Measurements from ENCODE around the gene KIF2A.

DNA sequence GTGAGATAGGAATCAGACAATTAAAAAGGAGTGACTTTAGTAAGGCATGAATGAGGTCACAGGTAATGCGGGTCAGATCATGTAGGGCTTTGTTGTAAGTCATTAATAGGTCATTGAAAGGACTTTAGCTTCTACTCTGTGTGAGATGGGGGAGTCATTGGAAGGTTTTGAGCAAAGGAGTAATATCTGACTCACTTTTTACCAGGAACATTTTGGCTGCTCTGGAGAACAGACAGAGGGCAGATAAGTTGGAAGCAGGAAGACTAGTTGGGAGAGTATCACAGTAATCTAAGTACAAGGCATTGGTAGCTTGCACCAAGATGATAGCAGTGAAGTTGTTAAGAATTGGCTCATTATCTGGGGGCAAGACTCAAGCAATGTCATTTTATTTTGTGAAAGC, 37.4 kb downstream of the KIF2A start:
- TF ChIP-seq, protein P1, sequence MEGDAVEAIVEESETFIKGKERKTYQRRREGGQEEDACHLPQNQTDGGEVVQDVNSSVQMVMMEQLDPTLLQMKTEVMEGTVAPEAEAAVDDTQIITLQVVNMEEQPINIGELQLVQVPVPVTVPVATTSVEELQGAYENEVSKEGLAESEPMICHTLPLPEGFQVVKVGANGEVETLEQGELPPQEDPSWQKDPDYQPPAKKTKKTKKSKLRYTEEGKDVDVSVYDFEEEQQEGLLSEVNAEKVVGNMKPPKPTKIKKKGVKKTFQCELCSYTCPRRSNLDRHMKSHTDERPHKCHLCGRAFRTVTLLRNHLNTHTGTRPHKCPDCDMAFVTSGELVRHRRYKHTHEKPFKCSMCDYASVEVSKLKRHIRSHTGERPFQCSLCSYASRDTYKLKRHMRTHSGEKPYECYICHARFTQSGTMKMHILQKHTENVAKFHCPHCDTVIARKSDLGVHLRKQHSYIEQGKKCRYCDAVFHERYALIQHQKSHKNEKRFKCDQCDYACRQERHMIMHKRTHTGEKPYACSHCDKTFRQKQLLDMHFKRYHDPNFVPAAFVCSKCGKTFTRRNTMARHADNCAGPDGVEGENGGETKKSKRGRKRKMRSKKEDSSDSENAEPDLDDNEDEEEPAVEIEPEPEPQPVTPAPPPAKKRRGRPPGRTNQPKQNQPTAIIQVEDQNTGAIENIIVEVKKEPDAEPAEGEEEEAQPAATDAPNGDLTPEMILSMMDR (IDR thresholded peaks at IDR 0.05; ENCODE audit: borderline replicate concordance, extremely low read depth, low read length, poor library complexity, severe bottlenecking): no peak
- no peak for TF ChIP-seq EZH2 (IDR thresholded peaks at IDR 0.05; ENCODE audit: borderline replicate concordance, low read depth, low read length, severe bottlenecking)
